Cardiac ventricle fibroblast (primary cell): ENCODE data around the gene GATD1. TPM values are rescaled to one million over a fixed set of nuclear protein-coding genes. Genes with fewer than 3 reads are reported as not detected.

Source experiments
- total RNA-seq: library from RNA; depleted of rRNA; stranded (reverse); fragments of >200 nt; gene quantifications from 2 replicates; pipeline ENCODE4 v1.2.3, GENCODE V29; 2015

GATD1 gene, protein sequence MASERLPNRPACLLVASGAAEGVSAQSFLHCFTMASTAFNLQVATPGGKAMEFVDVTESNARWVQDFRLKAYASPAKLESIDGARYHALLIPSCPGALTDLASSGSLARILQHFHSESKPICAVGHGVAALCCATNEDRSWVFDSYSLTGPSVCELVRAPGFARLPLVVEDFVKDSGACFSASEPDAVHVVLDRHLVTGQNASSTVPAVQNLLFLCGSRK
- 15.9 and 16.6 TPM in 2 replicates for total RNA-seq

GRCh38 chr11:777288-778255 is at the start of gene GATD1:
Gene GATD1 (minus strand): TSS chr11:777487. CDS start chr11:777462, 25 bp downstream.

DNA sequence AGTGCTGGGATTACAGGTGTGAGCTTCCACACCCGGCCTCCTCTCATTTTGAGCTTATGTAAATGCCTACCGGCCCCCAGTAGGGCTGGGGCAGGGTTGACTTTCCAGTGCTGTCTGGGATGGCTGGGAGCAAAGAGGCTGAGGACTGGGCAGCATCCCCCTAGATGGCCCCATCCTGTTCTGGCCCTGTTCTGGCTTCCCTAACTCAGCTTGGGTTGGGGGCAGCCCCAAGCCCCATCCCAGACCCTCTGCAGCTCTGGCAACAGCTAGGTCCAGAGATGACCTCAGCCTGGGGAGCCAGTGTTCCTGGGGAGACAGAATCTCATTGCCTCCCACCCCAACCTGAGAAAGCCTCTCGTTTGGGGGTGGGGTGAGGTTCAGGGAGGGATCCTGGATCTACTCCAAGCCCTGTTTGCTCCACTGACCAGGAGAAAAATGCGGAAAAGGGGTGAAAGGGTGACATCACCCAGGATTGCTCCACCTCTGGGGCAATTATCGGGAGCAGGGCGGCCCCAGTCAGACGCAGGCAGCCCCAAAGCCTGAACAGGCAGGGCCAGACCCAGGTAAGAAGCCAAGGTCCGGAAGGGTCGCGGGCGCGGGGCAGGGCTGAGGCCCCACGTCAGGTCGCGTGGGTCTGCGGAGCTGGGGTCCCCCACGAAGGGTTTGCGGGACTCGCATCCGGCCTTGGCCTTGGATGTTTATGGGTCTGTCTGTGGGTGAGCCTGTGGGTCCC is 41.3 kb upstream of the GATD1 start, which contains the start of gene PNPLA2:
Gene PNPLA2 (plus strand): TSS at position 519 of the 733 bp plus-strand sequence. CDS start 805 bp downstream, outside the sequence.

GRCh38 chr11:809287-810039 is 32.2 kb upstream of the GATD1 start, which contains the start of gene RPLP2:
Gene RPLP2 (plus strand): TSS chr11:809967. CDS start chr11:810235, 268 bp downstream.

DNA sequence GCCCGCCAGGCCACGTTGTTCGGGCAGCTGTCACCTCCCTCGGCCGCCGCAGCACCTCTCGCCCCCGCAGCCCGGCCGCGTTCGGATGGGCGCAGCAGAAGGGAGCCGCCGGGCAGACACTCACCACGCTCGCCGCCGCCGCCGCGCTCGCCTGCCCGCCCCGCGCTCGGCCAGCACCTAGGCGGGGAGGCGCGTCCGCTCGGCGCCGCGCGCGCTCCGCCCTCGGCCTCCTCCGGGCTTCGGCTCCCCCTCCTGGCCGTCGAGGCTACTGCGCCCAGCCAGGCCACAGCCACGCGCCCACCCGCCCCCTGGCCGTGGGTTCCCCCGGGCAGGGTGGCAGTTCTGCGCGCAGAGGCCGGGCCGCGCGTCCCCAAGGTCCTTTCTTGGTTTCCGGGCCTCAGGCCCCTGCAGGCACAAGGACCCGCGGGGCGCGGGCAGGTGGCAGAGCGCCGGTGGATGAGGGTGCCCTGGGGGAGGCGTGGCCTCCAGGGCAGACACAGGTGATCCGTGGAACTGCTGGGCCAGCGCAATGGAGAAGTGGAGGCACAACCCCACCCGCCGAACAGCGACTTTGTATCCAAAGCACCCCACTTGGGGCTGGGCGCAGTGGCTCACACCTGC is 20.9 kb upstream of the GATD1 start, which contains the start of gene SLC25A22:
Gene SLC25A22 (minus strand): TSS at position 189 of the 621 bp plus-strand sequence. CDS start 3,275 bp downstream, outside the sequence.

DNA sequence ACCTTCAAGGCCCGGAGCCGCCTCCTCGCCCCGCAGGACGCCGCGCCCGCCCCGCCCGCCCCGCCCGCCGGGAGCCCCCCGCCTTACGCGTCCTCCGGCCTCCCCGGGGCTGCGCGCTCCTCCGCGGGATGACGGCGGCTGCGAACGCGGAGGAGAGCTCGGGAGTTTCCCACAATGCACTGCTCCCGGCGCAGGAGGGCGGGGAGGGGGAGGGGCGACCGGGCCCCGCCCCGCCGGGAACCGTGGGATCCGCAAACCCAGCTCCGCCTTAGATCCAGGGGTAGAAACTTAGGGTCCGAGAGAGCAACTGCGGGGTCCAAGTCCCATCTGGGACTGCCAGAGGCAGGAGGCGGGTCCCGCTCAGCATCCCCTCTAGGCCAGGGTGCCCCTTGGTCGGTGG is 12.7 kb upstream of the GATD1 start, which contains the start of gene CEND1:
Gene CEND1 (minus strand): TSS at position 148 of the 400 bp plus-strand sequence. CDS start 1,514 bp downstream, outside the sequence.

GRCh38 chr11:747158-748006 is 29.9 kb downstream of the GATD1 start, which contains the start of gene TALDO1:
Gene TALDO1 (plus strand): TSS chr11:747464. CDS start chr11:747482, 18 bp downstream.

Other genes starting within 250 kb of the GATD1 start
- gene HRAS, start 241.9 kb downstream of the GATD1 start, total RNA-seq, result 20.8 and 27.0 TPM in 2 replicates
- 0.49 and 0.75 TPM in 2 replicates for gene LRRC56, start 240.0 kb downstream of the GATD1 start, total RNA-seq
- gene LMNTD2, start 216.7 kb downstream of the GATD1 start, total RNA-seq, result 0.44 and 1.7 TPM in 2 replicates
- gene RASSF7, start 216.5 kb downstream of the GATD1 start, total RNA-seq, result 1.8 and 5.1 TPM in 2 replicates
- gene PHRF1, start 201.0 kb downstream of the GATD1 start, total RNA-seq, result 18.3 and 22.4 TPM in 2 replicates
- 11.3 and 14.7 TPM in 2 replicates for gene IRF7, start 161.5 kb downstream of the GATD1 start, total RNA-seq
- not detected in 2 replicates for gene CDHR5, start 152.5 kb downstream of the GATD1 start, total RNA-seq
- gene SCT, start 150.3 kb downstream of the GATD1 start, total RNA-seq, result not detected in 2 replicates
- gene DRD4, start 140.2 kb downstream of the GATD1 start, total RNA-seq, result not detected in 2 replicates
- gene DEAF1, start 82.3 kb downstream of the GATD1 start, total RNA-seq, result 20.6 and 23.9 TPM in 2 replicates
- 20.3 and 34.6 TPM in 2 replicates for gene TMEM80, start 81.7 kb downstream of the GATD1 start, total RNA-seq
- gene EPS8L2, start 71.3 kb downstream of the GATD1 start, total RNA-seq, result 11.7 and 15.0 TPM in 2 replicates
- gene TALDO1, start 30.0 kb downstream of the GATD1 start, total RNA-seq, result 184 and 216 TPM in 2 replicates
- 0.49 and 0.94 TPM in 2 replicates for gene CEND1, start 12.6 kb upstream of the GATD1 start, total RNA-seq
- gene SLC25A22, start 20.8 kb upstream of the GATD1 start, total RNA-seq, result 15.4 and 34.4 TPM in 2 replicates
- gene PIDD1, start 27.7 kb upstream of the GATD1 start, total RNA-seq, result 6.1 and 9.3 TPM in 2 replicates
- gene RPLP2, start 32.5 kb upstream of the GATD1 start, total RNA-seq, result 563 and 660 TPM in 2 replicates
- gene PNPLA2, start 41.4 kb upstream of the GATD1 start, total RNA-seq, result 51.4 and 52.8 TPM in 2 replicates
- gene CRACR2B, start 50.4 kb upstream of the GATD1 start, total RNA-seq, result 1.1 and 1.7 TPM in 2 replicates
- 286 and 398 TPM in 2 replicates for gene CD151, start 55.5 kb upstream of the GATD1 start, total RNA-seq
- gene POLR2L, start 65.0 kb upstream of the GATD1 start, total RNA-seq, result 77.8 and 107 TPM in 2 replicates
- gene TSPAN4, start 65.4 kb upstream of the GATD1 start, total RNA-seq, result 207 and 222 TPM in 2 replicates
- gene CHID1, start 133.3 kb upstream of the GATD1 start, total RNA-seq, result 110 and 127 TPM in 2 replicates
- 37.3 and 40.8 TPM in 2 replicates for gene AP2A2, start 148.4 kb upstream of the GATD1 start, total RNA-seq